Cerebellar nuclear complex (tissue), 1 donor: ENCODE data around the gene KLHDC10.
"Not testable (repeated sequence)": the region's sequence is repeated elsewhere in the genome, so short reads cannot be mapped to it uniquely, and the experiment has no call there.

Experiments
- DNase-seq, 2 experiments: peaks; one replicate each; lab custom pipeline; 2025; lab: John Stamatoyannopoulos, UW

KLHDC10 gene

DNA sequence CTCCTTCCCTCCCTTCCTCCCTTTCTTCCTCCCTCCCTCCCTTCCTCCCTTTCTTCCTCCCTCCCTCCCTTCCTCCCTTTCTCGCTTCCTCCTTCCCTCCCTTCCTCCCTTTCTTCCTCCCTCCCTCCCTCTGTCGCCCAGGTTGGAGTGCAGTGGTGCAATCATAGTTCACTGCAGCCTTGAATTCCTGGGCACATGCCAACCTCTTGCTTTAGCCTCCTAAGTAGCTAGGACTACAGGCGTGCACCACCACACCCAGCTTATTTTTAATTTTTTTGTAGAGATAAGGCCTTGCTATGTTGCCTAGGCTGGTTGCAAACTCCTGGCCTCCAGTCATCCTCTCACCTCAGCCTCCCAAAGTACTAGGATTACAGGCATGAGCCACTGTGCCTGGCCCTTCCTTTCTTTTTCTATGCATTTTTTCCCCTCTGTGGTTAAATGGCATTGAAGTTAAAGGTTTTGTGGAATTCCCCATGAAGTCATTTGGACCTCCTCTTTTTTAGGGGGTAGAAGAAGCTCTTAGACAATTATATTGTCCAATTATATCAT is 9.6 kb downstream of the KLHDC10 start:
- no peak for DNase-seq

DNA sequence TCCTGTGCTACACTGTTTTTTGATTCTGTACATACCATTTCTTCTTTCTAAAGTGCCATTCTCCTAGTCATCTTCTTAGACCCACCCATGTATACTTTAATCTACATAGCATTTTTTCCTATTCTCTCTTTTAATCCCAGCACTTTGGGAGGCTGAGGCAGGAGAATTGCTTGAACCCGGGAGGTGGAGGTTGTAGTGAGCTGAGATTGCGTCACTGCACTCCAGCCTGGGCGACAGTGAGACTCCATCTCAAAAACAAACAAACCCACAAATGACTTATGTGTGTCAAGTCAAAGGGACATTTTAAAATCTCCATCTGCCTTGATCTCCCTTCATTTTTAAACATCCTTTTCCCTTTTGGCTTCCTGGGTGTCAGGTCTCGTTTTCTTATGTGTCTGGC is 13.2 kb downstream of the KLHDC10 start:
- not testable (repeated sequence) for DNase-seq

DNA sequence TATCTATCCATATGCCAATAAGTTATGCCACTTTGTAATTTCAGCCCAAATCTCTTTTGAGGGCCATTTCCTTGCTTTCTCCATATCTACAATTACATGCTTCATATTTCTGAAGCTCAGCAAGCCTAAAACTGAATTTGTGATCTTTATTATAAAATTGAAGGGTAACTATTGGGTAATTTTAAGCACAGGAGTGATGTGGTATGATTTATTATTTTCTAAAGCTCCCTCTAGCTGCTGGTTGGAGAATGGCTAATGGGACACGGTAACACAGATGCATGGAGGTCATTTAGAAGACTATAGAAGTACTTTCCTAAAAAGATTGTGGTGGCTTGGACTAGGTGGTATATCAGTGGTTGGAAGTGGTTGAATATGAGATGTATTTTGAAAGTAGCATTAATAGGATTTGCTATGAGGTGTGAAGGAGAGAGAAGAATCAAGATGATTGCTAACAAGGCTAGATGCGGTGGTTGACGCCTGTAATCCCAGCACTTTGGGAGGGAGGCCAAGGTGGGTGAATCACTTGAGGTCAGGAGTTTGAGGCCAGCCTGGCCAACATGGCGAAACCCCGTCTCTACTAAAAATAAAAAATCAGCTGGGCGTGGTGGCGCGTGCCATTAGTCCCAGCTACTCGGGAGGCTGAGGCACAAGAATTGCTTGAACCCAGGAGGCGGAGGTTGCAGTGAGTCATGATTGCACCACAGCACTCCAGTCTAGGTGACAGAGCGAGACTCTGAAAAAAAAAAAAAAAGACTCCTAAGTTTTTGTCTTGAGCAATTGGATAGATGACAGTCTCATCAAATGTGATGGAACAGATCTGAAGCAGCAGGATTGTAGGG is 13.9 kb downstream of the KLHDC10 start:
- no peak for DNase-seq

DNA sequence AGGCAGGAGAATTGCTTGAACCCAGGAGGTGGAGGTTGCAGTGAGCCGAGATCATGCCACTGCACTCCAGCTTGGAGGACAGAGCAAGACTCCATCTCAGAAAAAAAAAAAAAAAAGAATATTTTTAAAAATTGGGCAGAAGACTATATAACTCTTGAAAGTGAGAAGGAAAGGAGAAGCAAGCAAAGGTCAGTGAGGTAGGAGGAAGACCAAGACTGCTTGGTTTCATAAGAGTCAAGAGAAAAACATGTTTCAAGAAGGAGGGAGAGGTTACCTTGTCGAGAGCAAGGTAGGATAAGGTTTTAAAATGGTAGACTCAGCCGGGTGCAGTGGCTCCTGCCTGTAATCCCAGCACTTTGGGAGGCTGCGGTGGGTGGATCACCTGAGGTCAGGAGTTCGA is 14.9 kb downstream of the KLHDC10 start:
- not testable (repeated sequence) for DNase-seq

- no peak for DNase-seq
These were observed 16.6 kb downstream of the KLHDC10 start for GRCh38 chr7:130086938-130087337.

GRCh38 chr7:130087364-130087763 is 17.0 kb downstream of the KLHDC10 start:
- DNase-seq = no peak

DNA sequence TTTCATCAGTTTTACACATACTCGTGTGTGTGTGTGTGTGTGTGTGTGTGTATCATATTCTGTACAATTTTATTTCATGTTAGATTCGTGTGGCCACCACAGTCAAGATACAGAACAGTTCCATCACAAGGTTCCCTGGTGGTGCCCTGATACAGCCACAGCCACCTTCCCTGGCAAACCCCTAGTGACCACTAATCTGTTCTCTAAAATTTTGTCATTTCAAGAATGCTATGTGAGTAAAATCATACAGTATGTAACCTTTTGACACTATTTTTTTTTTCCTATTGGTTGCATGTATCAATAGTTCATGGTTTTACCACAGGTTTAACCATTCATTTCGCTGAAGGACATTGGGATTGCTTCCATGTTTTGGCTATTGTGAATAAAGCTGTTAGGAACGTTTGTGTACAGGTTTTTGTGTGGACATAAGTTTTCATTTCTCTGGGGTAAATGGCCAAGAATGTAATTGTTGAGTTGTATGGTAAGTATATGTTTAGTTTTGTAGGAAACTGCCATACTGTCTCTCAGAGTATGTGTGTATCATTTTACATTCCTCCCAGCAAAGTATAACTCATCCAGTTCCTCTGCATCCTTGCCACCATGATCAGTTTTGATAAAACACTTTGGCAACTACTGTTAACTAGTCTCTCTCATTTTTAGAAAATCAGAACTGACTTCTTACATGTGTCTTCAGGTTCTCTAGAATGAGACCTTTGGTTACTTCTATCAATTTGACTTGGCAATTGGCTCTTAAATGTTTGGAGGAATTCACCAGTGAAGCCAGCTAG is 20.6 kb downstream of the KLHDC10 start:
- DNase-seq = no peak

DNA sequence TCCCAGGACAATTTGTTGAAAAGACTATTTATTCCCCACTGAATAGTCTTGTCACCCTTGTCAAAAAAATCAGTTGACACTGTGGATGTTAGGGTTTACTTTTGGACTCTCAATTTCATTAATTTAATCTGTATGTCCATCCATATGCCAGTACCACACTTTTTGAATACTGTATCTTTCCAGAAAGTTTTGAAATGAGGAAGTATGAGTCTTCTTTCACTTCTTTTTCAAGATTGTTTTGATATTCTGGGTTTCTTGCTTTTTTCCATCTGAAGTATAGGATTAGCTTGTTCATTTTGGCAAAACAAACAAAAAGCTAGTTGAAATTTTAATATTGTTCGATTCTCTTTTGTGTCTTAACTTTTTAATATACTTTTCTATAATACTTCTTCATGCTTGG is 21.7 kb downstream of the KLHDC10 start:
- DNase-seq = no peak

- DNase-seq = no peak
These were observed 22.3 kb downstream of the KLHDC10 start for GRCh38 chr7:130092598-130092997.

GRCh38 chr7:130095812-130096211 is 25.5 kb downstream of the KLHDC10 start:
- DNase-seq = no peak

DNA sequence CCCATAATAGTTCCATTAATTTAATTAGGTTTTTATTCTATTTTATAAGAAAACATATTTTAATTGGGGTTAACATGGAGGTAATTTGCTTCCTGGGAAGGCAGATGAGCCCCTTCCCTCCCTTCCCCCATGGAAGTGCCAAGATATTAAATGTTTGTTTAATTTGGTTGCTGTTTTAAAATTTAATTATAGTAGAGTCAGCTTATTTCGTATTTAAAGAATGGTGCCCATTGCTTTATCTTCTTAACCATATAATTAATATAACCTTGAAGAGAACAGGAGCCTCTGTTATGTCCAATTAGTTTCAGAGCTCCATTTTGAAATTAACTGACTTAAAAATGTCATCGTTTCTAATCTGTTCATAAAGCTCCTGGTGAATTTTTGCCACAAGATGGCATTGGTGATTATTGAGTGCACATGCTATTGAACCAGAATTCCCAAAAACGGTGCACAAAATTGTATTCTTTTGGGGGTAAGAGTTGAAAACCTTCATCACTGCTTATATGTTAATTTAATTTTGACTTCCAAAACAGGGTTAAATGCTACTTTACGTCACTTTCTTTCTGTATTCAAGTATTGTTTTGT is 26.0 kb downstream of the KLHDC10 start:
- DNase-seq = peak in 1 of 2 experiments; percentile 8

GRCh38 chr7:130099331-130099730 is 29.0 kb downstream of the KLHDC10 start:
- DNase-seq = no peak

- DNase-seq = no peak
These were observed 32.3 kb downstream of the KLHDC10 start for GRCh38 chr7:130102588-130102987.

DNA sequence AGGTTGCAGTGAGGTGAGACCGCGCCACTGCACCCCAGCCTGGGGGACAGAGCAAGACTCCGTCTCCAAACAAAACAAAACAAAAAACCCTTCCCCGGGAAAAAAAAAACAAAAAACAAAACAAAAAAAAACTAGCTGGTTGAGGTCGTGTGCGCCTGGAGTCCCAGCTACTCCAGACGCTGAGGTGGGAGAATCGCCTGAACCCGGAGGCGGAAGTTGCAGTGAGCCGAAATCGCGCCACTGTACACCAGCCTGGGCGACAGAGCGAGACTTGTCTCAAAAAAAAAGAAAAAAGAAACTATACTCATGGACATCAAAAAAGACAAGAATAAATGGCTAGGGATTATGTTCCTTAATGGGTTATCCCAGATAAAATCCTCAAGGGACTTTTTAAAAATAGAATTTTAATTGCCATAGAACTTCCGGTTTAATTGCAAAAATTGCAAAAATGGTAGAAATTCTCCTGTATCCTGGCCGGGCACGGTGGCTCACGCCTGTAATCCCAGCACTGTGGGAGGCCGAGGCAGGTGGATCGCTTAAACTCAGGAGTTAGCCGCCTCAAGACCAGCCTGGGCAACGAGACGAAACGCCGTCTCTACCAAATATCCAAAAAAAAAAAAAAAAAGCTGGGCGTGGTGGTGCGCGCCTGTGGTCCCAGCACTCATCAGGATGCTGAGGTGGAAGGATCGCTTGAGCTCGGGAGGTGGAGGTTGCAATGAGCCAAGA is 37.8 kb downstream of the KLHDC10 start:
- no peak for DNase-seq

DNA sequence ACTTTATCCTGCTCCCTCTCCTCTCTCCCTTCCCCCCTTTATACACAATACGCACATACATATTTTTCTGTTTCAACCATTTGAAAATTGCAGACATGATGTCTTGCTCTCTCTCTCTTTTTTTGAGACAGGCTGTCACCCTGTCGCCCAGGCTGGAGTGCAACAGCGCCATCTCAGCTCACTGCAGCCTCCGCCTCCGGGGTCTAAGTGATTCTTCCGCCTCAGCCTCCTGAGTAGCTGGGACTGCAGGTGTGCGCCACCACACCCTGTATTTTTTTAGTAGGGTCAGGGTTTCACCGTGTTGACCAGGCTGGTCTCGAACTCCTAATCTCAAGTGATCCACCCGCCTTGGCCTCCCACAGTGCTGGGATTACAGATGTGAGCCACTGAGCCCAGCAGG is 38.5 kb downstream of the KLHDC10 start:
- no peak for DNase-seq

DNA sequence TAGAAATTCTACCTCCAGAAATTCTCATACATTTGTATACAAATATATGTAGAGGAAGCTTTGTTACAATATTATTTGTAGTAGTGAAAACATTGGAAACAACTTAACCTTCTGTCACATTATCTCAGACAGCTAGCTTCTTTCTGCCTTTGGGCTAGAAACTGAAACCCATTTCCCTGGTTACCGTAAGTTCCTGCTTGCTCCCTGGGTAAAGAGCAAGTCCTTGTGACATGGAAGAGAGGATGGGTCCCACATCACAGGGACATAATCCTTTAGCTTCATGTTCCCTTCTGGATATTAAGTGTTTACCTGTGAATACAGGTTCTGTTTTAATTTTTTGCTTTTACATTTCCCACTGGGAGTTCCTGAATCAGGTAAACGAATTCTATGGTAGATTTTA is 41.8 kb downstream of the KLHDC10 start:
- DNase-seq = no peak

- DNase-seq = no peak
These were observed 42.5 kb downstream of the KLHDC10 start for GRCh38 chr7:130112662-130113425.

DNA sequence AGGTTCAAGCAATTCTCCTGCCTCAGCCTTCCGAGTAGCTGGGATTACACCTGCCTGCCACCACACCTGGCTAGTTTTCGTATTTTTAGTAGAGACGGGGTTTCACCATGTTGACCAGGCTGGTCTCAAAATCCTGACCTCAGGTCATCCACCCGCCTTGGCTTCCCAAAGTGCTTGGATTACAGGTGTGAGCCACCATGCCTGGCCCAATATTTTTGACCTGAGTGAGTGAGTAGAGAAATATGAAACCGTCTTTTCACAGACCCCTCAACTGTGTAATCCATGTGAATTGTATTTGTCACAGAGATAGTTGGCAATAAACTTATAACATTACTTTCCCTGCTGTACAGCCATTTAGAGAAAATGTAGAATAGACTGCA is 43.1 kb downstream of the KLHDC10 start:
- DNase-seq = not testable (repeated sequence)

GRCh38 chr7:130113887-130114286 is 43.6 kb downstream of the KLHDC10 start:
- no peak for DNase-seq

GRCh38 chr7:130114374-130114773 is 44.0 kb downstream of the KLHDC10 start:
- DNase-seq = no peak

GRCh38 chr7:130114776-130115175 is 44.4 kb downstream of the KLHDC10 start:
- DNase-seq = no peak
